BLaER1 (cell line): Measurements from ENCODE around the gene RIC3.

Experiments
- H3K27ac ChIP-seq: shearing (Covaris generic); formaldehyde crosslinking; 2 replicates; pipeline ENCODE4 v1.8.1; 2022
- H3K27me3 ChIP-seq: shearing (Covaris generic); formaldehyde crosslinking; 2 replicates; pipeline ENCODE4 v1.8.1; 2022
- H3K36me3 ChIP-seq: shearing (Covaris generic); formaldehyde crosslinking; 2 replicates; pipeline ENCODE4 v1.8.1; 2022
- H3K4me1 ChIP-seq: shearing (Covaris generic); formaldehyde crosslinking; 2 replicates; pipeline ENCODE4 v1.8.1; 2022
- H3K4me2 ChIP-seq: shearing (Covaris generic); formaldehyde crosslinking; 2 replicates; pipeline ENCODE4 v1.8.1; 2022
- H3K4me3 ChIP-seq: shearing (Covaris generic); formaldehyde crosslinking; 2 replicates; pipeline ENCODE4 v1.8.1; 2022
- H3K9ac ChIP-seq: shearing (Covaris generic); formaldehyde crosslinking; 2 replicates; pipeline ENCODE4 v1.8.1; 2022
- H3K9me3 ChIP-seq: shearing (Covaris generic); formaldehyde crosslinking; 2 replicates; pipeline ENCODE4 v1.8.1; 2022
- H4K20me1 ChIP-seq: shearing (Covaris generic); formaldehyde crosslinking; 2 replicates; pipeline ENCODE4 v1.8.1; 2022
- Cebpa-rat ChIP-seq: shearing (Covaris generic); IDR thresholded peaks from 2 replicates; pipeline ENCODE4 v1.8.1; 2022

The RIC3 gene

GRCh38 chr11:8085011-8085645 lies 83.7 kb downstream of the RIC3 start:
- TF ChIP-seq Cebpa-rat, result no peak
- H3K27me3 ChIP-seq, result no peaks in the 10 kb centered on the region
- peaks cover 41% of the 10 kb centered on the region for H4K20me1 ChIP-seq
- H3K4me1 ChIP-seq, result peaks cover 81% of the 10 kb centered on the region
- H3K4me3 ChIP-seq, result no peak overlapping the region
- no peaks in the 10 kb centered on the region for H3K36me3 ChIP-seq
- 0 out of 2 replicates have a peak overlapping the region, but pooled peaks have one; percentile 15 for H3K9ac ChIP-seq
- peak overlapping the region; percentile 83 for H3K4me2 ChIP-seq
- H3K27ac ChIP-seq, result peak overlapping the region; percentile 58; the same call in 1 of the 2 replicates
- no peaks in the 10 kb centered on the region for H3K9me3 ChIP-seq

- TF ChIP-seq Cebpa-rat, result no peak
- no peaks in the 10 kb centered on the region for H3K36me3 ChIP-seq
- H3K27me3 ChIP-seq, result no peaks in the 10 kb centered on the region
- no peak overlapping the region for H3K27ac ChIP-seq
- peak overlapping the region; percentile 83 for H3K4me2 ChIP-seq
- no peaks in the 10 kb centered on the region for H3K9me3 ChIP-seq
- 0 out of 2 replicates have a peak overlapping the region, but pooled peaks have one; percentile 15 for H3K9ac ChIP-seq
- peaks cover 81% of the 10 kb centered on the region for H3K4me1 ChIP-seq
- H4K20me1 ChIP-seq, result peaks cover 41% of the 10 kb centered on the region
- no peak overlapping the region for H3K4me3 ChIP-seq
These were observed 84.5 kb downstream of the RIC3 start for GRCh38 chr11:8084352-8084751.

- no peaks in the 10 kb centered on the region for H3K36me3 ChIP-seq
- H3K27me3 ChIP-seq, result no peaks in the 10 kb centered on the region
- no peak overlapping the region for H3K9ac ChIP-seq
- H3K9me3 ChIP-seq, result no peaks in the 10 kb centered on the region
- H3K4me2 ChIP-seq, result peak overlapping the region; percentile 83
- 0 out of 2 replicates have a peak overlapping the region, but pooled peaks have one; percentile 6 for H3K4me3 ChIP-seq
- peaks cover 41% of the 10 kb centered on the region for H4K20me1 ChIP-seq
- peak overlapping the region; percentile 37 for H3K27ac ChIP-seq
- no peak for TF ChIP-seq Cebpa-rat
- H3K4me1 ChIP-seq, result peaks cover 79% of the 10 kb centered on the region
These were observed 84.9 kb downstream of the RIC3 start for GRCh38 chr11:8083871-8084281.

- Histone ChIP-seq H3K4me2 (peak overlapping the region; percentile 83), H3K36me3 (no peaks in the 10 kb centered on the region), H3K27ac (peak overlapping the region; percentile 26; the same call in 1 of the 2 replicates), H3K4me1 (peaks cover 71% of the 10 kb centered on the region), H3K4me3 (no peak overlapping the region), H3K9ac (0 out of 2 replicates have a peak overlapping the region, but pooled peaks have one; percentile 19), H3K9me3 (no peaks in the 10 kb centered on the region), H4K20me1 (peaks cover 36% of the 10 kb centered on the region), H3K27me3 (no peaks in the 10 kb centered on the region)
- TF ChIP-seq Cebpa-rat, result no peak
These were observed 85.8 kb downstream of the RIC3 start for GRCh38 chr11:8083088-8083395.

GRCh38 chr11:8082391-8083087 lies 86.3 kb downstream of the RIC3 start:
- Histone ChIP-seq H3K4me3 (peak overlapping the region; percentile 71), H4K20me1 (peaks cover 31% of the 10 kb centered on the region), H3K4me1 (peaks cover 66% of the 10 kb centered on the region), H3K9ac (0 out of 2 replicates have a peak overlapping the region, but pooled peaks have one; percentile 19), H3K9me3 (no peaks in the 10 kb centered on the region), H3K4me2 (peak overlapping the region; percentile 83), H3K27me3 (no peaks in the 10 kb centered on the region), H3K36me3 (no peaks in the 10 kb centered on the region), H3K27ac (peak overlapping the region; percentile 26; the same call in 1 of the 2 replicates)
- TF ChIP-seq Cebpa-rat, result no peak

- H3K27ac ChIP-seq, result peak overlapping the region; percentile 56
- peaks cover 58% of the 10 kb centered on the region for H3K4me1 ChIP-seq
- H4K20me1 ChIP-seq, result peaks cover 23% of the 10 kb centered on the region
- no peak for TF ChIP-seq Cebpa-rat
- no peaks in the 10 kb centered on the region for H3K9me3 ChIP-seq
- peak overlapping the region; percentile 71 for H3K4me3 ChIP-seq
- H3K36me3 ChIP-seq, result no peaks in the 10 kb centered on the region
- H3K27me3 ChIP-seq, result no peaks in the 10 kb centered on the region
- H3K4me2 ChIP-seq, result peak overlapping the region; percentile 83
- H3K9ac ChIP-seq, result peak overlapping the region; percentile 77
These were observed 87.1 kb downstream of the RIC3 start for GRCh38 chr11:8081591-8082250.

- Histone ChIP-seq H3K9ac (peak within 1 kb of the TSS; percentile 77), H3K36me3 (no peaks in the 10 kb centered on the region), H3K9me3 (no peaks in the 10 kb centered on the region), H4K20me1 (peaks cover 17% of the 10 kb centered on the region), H3K4me1 (peaks cover 50% of the 10 kb centered on the region), H3K27me3 (no peaks in the 10 kb centered on the region), H3K4me2 (peak within 1 kb of the TSS; percentile 83), H3K27ac (peak within 1 kb of the TSS; percentile 56), H3K4me3 (peak within 1 kb of the TSS; percentile 71)
- no peak for TF ChIP-seq Cebpa-rat
These were observed 87.9 kb downstream of the RIC3 start, which contains the start of gene TUB for GRCh38 chr11:8080674-8081590. TUB (plus strand) TSS chr11:8081211; CDS start chr11:8081511, 300 bp downstream.

GRCh38 chr11:8080069-8080670 lies 88.7 kb downstream of the RIC3 start:
- Histone ChIP-seq H3K27ac (no peak overlapping the region), H3K4me3 (peak overlapping the region; percentile 71), H3K9ac (no peak overlapping the region), H3K27me3 (no peaks in the 10 kb centered on the region), H3K9me3 (no peaks in the 10 kb centered on the region), H3K4me1 (peaks cover 42% of the 10 kb centered on the region), H3K36me3 (no peaks in the 10 kb centered on the region), H3K4me2 (peak overlapping the region; percentile 68), H4K20me1 (peaks cover 10% of the 10 kb centered on the region)
- TF ChIP-seq Cebpa-rat, result no peak
